Aorta (tissue), 5 donors: ENCODE results near the gene FYB1. TPM values are rescaled to one million over a fixed set of nuclear protein-coding genes. Genes with fewer than 3 reads are reported as not detected.
"Not testable (repeated sequence)": the region's sequence is repeated elsewhere in the genome, so short reads cannot be mapped to it uniquely, and the experiment has no call there.

Experiments
- ATAC-seq: fragments of 200-7000 bp; cut with Tn5 transposase; one replicate; pipeline ENCODE4 v1.9.1; 2022; ENCODE audit warnings: moderate library complexity; ENCODE audit not compliant: low FRiP score
- DNase-seq, 2 donors: peaks; one replicate each; pipeline ENCODE4 v3.0.0-alpha.2; 2020
- H3K27ac ChIP-seq, 2 donors: one replicate each; pipeline ENCODE4 v1.5.1; 2013; ENCODE audit warnings: low read length in 2 of 2, mild to moderate bottlenecking in 2 of 2, moderate library complexity in 2 of 2, control low read depth in 1 of 2, inconsistent platforms in 1 of 2, low read depth in 1 of 2
- H3K27me3 ChIP-seq, 2 donors: one replicate each; pipeline ENCODE4 v1.6.1; 2013; ENCODE audit warnings: control low read depth in 1 of 2, low read length in 1 of 2, mild to moderate bottlenecking in 1 of 2, moderate library complexity in 1 of 2; ENCODE audit not compliant: insufficient read depth in 2 of 2, control insufficient read depth in 1 of 2
- H3K36me3 ChIP-seq, 2 donors: one replicate each; pipeline ENCODE4 v1.6.1; 2013; ENCODE audit warnings: control low read depth in 1 of 2, low read length in 1 of 2, mild to moderate bottlenecking in 1 of 2; ENCODE audit not compliant: insufficient read depth in 2 of 2, control insufficient read depth in 1 of 2
- H3K4me1 ChIP-seq, 2 donors: one replicate each; pipeline ENCODE4 v1.6.1; 2013; ENCODE audit warnings: low read length in 2 of 2, control low read depth in 1 of 2, mild to moderate bottlenecking in 1 of 2, moderate library complexity in 1 of 2; ENCODE audit not compliant: insufficient read depth in 2 of 2, control insufficient read depth in 1 of 2
- H3K4me3 ChIP-seq, 2 donors: one replicate each; pipeline ENCODE4 v1.5.1; 2013; ENCODE audit warnings: low read length in 2 of 2, control low read depth in 1 of 2, mild to moderate bottlenecking in 1 of 2
- H3K9me3 ChIP-seq: one replicate; pipeline ENCODE4 v1.6.1; 2013; ENCODE audit warnings: mild to moderate bottlenecking, low read length; ENCODE audit not compliant: control insufficient read depth
- WGBS, 2 donors: extraction: QIAGEN DNeasy Blood & Tissue Kit; methylation state at CpG; one replicate each; pipeline ENCODE4 v1.1.7; 2013; 5-methylcytosine and 5-hydroxymethylcytosine counted together
- intact Hi-C, 2 donors: fragments of 100-400 bp; cut with DNase I; formaldehyde crosslinking; loops; one replicate each; pipeline versions ENCODE4 v1.14.2 to v1.15.0; 2022
- polyA plus RNA-seq, 2 donors: library from polyadenylated mRNA; stranded (reverse); fragments of 200-250 nt; gene quantifications; one replicate each; pipeline ENCODE4 v1.2.3, GENCODE V29; 2013
- total RNA-seq, 2 donors: library from RNA; stranded (reverse); fragmentation: NEBNext Ultra II Directional; extraction: Animal tissue kit (Norgen Biotek cat#: 25700); gene quantifications; one replicate each; pipeline ENCODE4 v1.2.1, GENCODE V29; 2021
- donor health status: healthy with polysubstance abuse.
- donor health status: Bipolar disorder and iron deficiency.
- donor health status: DM: no; HTN: no; CAD: no.
- donor health status: DM: no; HTN: no; CAD: no.
- donor health status: DM: yes; HTN: yes; CAD: no.

Gene FYB1
- total and polyA plus RNA-seq, 4 donors = 0.87 to 45.8 (median 13.3) TPM

DNA sequence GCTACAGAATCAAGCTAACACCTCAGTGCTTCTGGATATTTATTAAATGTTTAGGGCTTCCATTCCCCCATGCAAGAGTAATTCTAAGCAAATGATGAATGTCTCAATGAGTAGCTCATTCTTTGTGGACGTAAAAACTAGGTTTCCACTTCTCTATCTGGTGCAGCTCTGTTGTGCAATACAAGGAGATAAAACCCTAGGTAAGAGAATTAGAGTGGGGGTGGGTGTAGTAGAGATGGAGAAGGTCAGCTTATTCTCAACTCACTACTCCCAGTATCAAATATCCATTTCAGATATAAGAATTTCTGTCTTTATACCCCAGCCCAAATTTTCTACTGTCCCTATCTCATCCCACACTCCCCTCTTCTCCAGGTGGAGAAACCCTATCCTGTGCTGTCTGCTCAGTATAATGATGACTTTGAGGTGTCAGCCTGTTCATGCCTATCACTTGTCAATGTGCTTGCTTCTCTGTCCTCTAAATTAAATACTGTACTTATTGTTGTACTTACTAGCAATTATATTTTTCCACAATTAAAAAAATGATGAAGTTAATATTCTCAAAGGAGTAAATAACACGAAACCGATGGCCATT lies 4.3 kb upstream of the FYB1 start:
- DNase-seq = no peak
- no peak overlapping the region for H3K27ac ChIP-seq
- no peaks in the 10 kb centered on the region for H3K36me3 ChIP-seq
- intact Hi-C loops = no loop called here
- ATAC-seq = no peak
- no peaks in the 10 kb centered on the region for H3K4me1 ChIP-seq
- H3K9me3 ChIP-seq = no peaks in the 10 kb centered on the region
- H3K4me3 ChIP-seq = no peak overlapping the region
- WGBS, 2 donors = 74 to 75% methylated on average over 3 of the region's 3 CpGs
- H3K27me3 ChIP-seq = no peaks in the 10 kb centered on the region

DNA sequence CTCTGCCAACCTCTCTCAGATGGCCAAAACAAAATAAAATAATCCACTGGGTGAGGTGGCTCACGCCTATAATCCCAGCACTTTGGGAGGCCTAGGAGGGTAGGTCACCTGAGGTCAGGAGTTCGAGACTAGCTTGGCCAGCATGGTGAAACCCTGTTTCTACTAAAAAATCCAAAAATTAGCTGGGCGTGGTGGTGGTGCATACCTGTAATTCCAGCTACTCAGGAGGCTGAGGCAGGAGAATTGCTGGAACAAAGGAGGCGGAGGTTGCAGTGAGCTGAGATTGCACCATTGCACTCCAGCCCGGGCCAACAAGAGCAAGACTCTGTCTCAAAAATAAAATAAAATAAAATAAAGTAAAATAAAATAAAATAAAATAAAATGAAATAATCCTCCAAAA lies 2.3 kb upstream of the FYB1 start:
- DNase-seq, H3K4me1 ChIP-seq, H3K27ac ChIP-seq, intact Hi-C loops, H3K27me3 ChIP-seq, ATAC-seq, H3K4me3 ChIP-seq, H3K36me3 ChIP-seq, H3K9me3 ChIP-seq: not testable (repeated sequence)
- WGBS, 2 donors = 97 to 99% methylated on average over 5 of the region's 5 CpGs

- 89 to 95% methylated on average over 4 of the region's 4 CpGs for WGBS, 2 donors
- H3K36me3 ChIP-seq = no peaks in the 10 kb centered on the region
- H3K4me3 ChIP-seq = no peak overlapping the region
- H3K4me1 ChIP-seq = no peaks in the 10 kb centered on the region
- ATAC-seq (no peak), DNase-seq (no peak)
- H3K27ac ChIP-seq = no peak overlapping the region
- intact Hi-C loops = no loop called here
- H3K27me3 ChIP-seq = no peaks in the 10 kb centered on the region
- no peaks in the 10 kb centered on the region for H3K9me3 ChIP-seq
Measured at GRCh38 chr5:39220280-39221030, 1.1 kb upstream of the FYB1 start.

GRCh38 chr5:39218482-39219402 lies 621 bp downstream of the FYB1 start:
- Histone ChIP-seq H3K27me3 (no peaks in the 10 kb centered on the region), H3K27ac (no peak overlapping the region), H3K4me3 (no peak overlapping the region), H3K36me3 (no peaks in the 10 kb centered on the region), H3K9me3 (no peaks in the 10 kb centered on the region), H3K4me1 (no peaks in the 10 kb centered on the region)
- peak; percentile 71 for ATAC-seq
- 43 to 50% methylated on average over 8 of the region's 8 CpGs for WGBS, 2 donors
- no peak for DNase-seq
- intact Hi-C loops = loop anchor here (5.0 kb wide), 2 partner anchors 159 to 354 kb away; no protein-coding TSS in a partner anchor

GRCh38 chr5:39217365-39218281 lies 1.7 kb downstream of the FYB1 start:
- no peaks in the 10 kb centered on the region for H3K27me3 ChIP-seq
- no peak overlapping the region for H3K4me3 ChIP-seq
- H3K9me3 ChIP-seq = no peaks in the 10 kb centered on the region
- 63 to 65% methylated on average over 16 of the region's 16 CpGs for WGBS, 2 donors
- intact Hi-C loops = loop anchor here (2.0 to 5.0 kb wide), 3 partner anchors 160 to 355 kb away; no protein-coding TSS in a partner anchor
- peak; percentile 91 for ATAC-seq
- peak; percentile 79 to 81 for DNase-seq
- H3K4me1 ChIP-seq = no peaks in the 10 kb centered on the region
- no peaks in the 10 kb centered on the region for H3K36me3 ChIP-seq
- no peak overlapping the region for H3K27ac ChIP-seq

DNA sequence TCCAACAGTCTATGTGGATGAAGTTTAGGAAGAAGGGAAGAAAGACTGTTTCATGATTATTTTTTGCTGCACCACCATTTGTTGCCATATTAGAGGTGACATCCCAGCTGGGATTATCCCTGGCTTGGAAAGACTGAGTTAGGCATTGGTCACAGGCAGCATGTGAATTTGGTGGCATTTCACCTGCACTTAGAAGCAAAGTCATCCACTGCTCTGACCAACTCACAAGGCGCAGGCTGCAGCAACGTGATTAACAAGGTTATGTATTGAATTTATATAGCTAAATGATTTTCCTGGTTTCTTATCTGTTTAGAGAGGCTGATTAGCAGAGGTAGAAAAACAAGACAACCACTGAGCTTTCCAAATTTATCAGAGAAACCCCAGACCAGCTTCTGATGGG lies 2.7 kb downstream of the FYB1 start:
- no peak overlapping the region for H3K4me3 ChIP-seq
- no peaks in the 10 kb centered on the region for H3K9me3 ChIP-seq
- no peaks in the 10 kb centered on the region for H3K4me1 ChIP-seq
- DNase-seq = no peak
- no peak overlapping the region for H3K27ac ChIP-seq
- intact Hi-C loops = loop anchor here (2.0 to 5.0 kb wide), 3 partner anchors 161 to 356 kb away; no protein-coding TSS in a partner anchor
- H3K36me3 ChIP-seq = no peaks in the 10 kb centered on the region
- no peaks in the 10 kb centered on the region for H3K27me3 ChIP-seq
- WGBS, 2 donors = 78 to 79% methylated on average over 2 of the region's 2 CpGs
- no peak for ATAC-seq

- 53 to 56% methylated on average over 3 of the region's 3 CpGs for WGBS, 2 donors
- H3K4me1 ChIP-seq = no peaks in the 10 kb centered on the region
- H3K9me3 ChIP-seq = no peaks in the 10 kb centered on the region
- intact Hi-C loops = loop anchor here (2.0 to 5.0 kb wide), 3 partner anchors 161 to 356 kb away; no protein-coding TSS in a partner anchor
- H3K27me3 ChIP-seq = no peaks in the 10 kb centered on the region
- H3K4me3 ChIP-seq = no peak overlapping the region
- DNase-seq = no peak
- H3K36me3 ChIP-seq = no peaks in the 10 kb centered on the region
- no peak overlapping the region for H3K27ac ChIP-seq
- no peak for ATAC-seq
Measured at GRCh38 chr5:39215857-39216256, 3.5 kb downstream of the FYB1 start.
